Breast epithelium (tissue), 4 donors: ENCODE results near the gene ADAMTS17. TPM values are rescaled to one million over a fixed set of nuclear protein-coding genes. Genes with fewer than 3 reads are reported as not detected.

Experiments
- DNase-seq, 2 donors: peaks; one replicate each; pipeline ENCODE4 v3.0.0-alpha.2; 2019; ENCODE audit warnings: low spot score in 2 of 2
- H3K27ac ChIP-seq, 2 donors: fragments of 200-600 bp; sonication (generic) in 1 of 2; one replicate each; pipeline ENCODE4 v1.5.1; 2016 to 2019; ENCODE audit warnings: mild to moderate bottlenecking in 1 of 2
- H3K27me3 ChIP-seq, 2 donors: fragments of 200-600 bp; sonication (generic) in 1 of 2; one replicate each; pipeline versions ENCODE4 v1.5.1 to v1.6.0; 2017 to 2019; ENCODE audit warnings: control low read depth in 1 of 2, mild to moderate bottlenecking in 1 of 2
- H3K36me3 ChIP-seq: fragments of 200-600 bp; one replicate; pipeline ENCODE4 v1.5.1; 2019
- H3K4me1 ChIP-seq, 2 donors: fragments of 200-600 bp; sonication (generic); one replicate each; pipeline ENCODE4 v1.5.1; 2016 to 2019; ENCODE audit warnings: control low read depth in 1 of 2
- H3K4me3 ChIP-seq, 3 donors: fragments of 200-600 bp; sonication (generic); 1 replicate in 2 of 3; 2 replicates in 1 of 3; pipeline ENCODE4 v1.5.1; 2016 to 2019; ENCODE audit warnings: mild to moderate bottlenecking in 3 of 3, moderate library complexity in 2 of 3
- H3K9me3 ChIP-seq, 2 donors: fragments of 200-600 bp; sonication (generic) in 1 of 2; one replicate each; pipeline ENCODE4 v1.5.1; 2016 to 2019; ENCODE audit warnings: control low read depth in 1 of 2
- CTCF ChIP-seq, 3 donors: fragments of 450-650 bp; IDR thresholded peaks; one replicate each; pipeline ENCODE4 v1.5.1; 2016 to 2017; ENCODE audit warnings: antibody characterized with exemption in 3 of 3, mild to moderate bottlenecking in 3 of 3, moderate library complexity in 3 of 3
- POLR2A ChIP-seq: fragments of 450-650 bp; IDR thresholded peaks from one replicate; pipeline ENCODE4 v1.6.1; 2016; ENCODE audit warnings: antibody characterized with exemption, mild to moderate bottlenecking, moderate library complexity
- POLR2AphosphoS5 ChIP-seq, 3 donors: sonication (generic); formaldehyde crosslinking; IDR thresholded peaks; one replicate each; pipeline ENCODE4 v1.6.1; 2017; ENCODE audit warnings: antibody characterized with exemption in 3 of 3
- intact Hi-C: fragments of 100-400 bp; cut with DNase I; formaldehyde crosslinking; loops from one replicate; pipeline ENCODE4 v1.15.1; 2023; ENCODE audit warnings: low total_unique reads
- total RNA-seq, 3 donors: library from RNA; depleted of rRNA; stranded (reverse); fragments of >200 nt; gene quantifications; one replicate each; pipeline ENCODE4 v1.1.0, GENCODE V29; 2016

The ADAMTS17 gene
- total RNA-seq, 3 donors from 2014 or later, result 5.1 to 8.0 (median 5.9) TPM

- no peaks in the 10 kb centered on the region for H3K27me3 ChIP-seq
- H3K9me3 ChIP-seq, result no peaks in the 10 kb centered on the region
- DNase-seq, result no peak
- no peak overlapping the region for H3K27ac ChIP-seq
- TF ChIP-seq POLR2AphosphoS5 (IDR thresholded peaks at IDR 0.05), result no peak
- no peak for TF ChIP-seq POLR2A
- no peak for TF ChIP-seq CTCF (IDR thresholded peaks at IDR 0.05)
- H3K4me1 ChIP-seq, result no peaks in the 10 kb centered on the region
- H3K36me3 ChIP-seq, result no peaks in the 10 kb centered on the region
- H3K4me3 ChIP-seq, result no peak overlapping the region
- intact Hi-C loops, result no loop called here
Measured at GRCh38 chr15:99985878-99986277, 355.9 kb downstream of the ADAMTS17 start.

GRCh38 chr15:99984491-99985243 lies 357.1 kb downstream of the ADAMTS17 start:
- TF ChIP-seq POLR2A, result no peak
- no peak for TF ChIP-seq POLR2AphosphoS5 (IDR thresholded peaks at IDR 0.05)
- no peak for TF ChIP-seq CTCF (IDR thresholded peaks at IDR 0.05)
- H3K27ac ChIP-seq, result no peak overlapping the region

DNA sequence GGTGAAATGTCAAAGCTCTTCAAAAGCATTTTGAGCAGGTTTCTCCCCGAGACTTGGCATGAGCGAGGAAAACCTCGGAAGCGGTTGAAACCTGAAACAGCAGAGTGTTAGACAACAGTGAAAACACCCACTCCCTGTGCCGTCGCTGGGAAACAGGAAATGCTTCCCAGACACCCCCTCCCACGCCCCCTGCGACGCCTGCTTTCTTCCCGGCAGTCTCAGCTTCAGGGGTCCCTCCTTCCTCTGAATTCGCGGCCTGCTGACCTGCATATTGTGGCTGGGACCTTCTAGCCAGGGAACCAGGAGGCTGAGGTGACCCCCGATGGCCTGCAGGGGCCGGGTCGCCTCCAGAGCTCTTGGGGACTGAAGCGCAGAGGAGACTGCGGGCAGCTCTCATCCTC lies 357.9 kb downstream of the ADAMTS17 start:
- TF ChIP-seq CTCF (IDR thresholded peaks at IDR 0.05), result no peak
- no peak for TF ChIP-seq POLR2AphosphoS5 (IDR thresholded peaks at IDR 0.05)
- H3K27ac ChIP-seq, result peak overlapping the region in 1 of 2 donors; percentile 46
- no peaks in the 10 kb centered on the region for H3K27me3 ChIP-seq
- no peaks in the 10 kb centered on the region for H3K9me3 ChIP-seq
- peak overlapping the region in 1 of 3 donors; percentile 38 for H3K4me3 ChIP-seq
- no peak for DNase-seq
- intact Hi-C loops, result no loop called here
- H3K36me3 ChIP-seq, result no peaks in the 10 kb centered on the region
- H3K4me1 ChIP-seq, result no peaks in the 10 kb centered on the region

More at GRCh38 chr15:99984491-99985243, 357.1 kb downstream of the ADAMTS17 start:
- no peaks in the 10 kb centered on the region for H3K9me3 ChIP-seq
- no peaks in the 10 kb centered on the region for H3K36me3 ChIP-seq
- H3K4me3 ChIP-seq, result no peak overlapping the region
- intact Hi-C loops, result no loop called here
- no peaks in the 10 kb centered on the region for H3K27me3 ChIP-seq
- no peak for DNase-seq
- no peaks in the 10 kb centered on the region for H3K4me1 ChIP-seq

DNA sequence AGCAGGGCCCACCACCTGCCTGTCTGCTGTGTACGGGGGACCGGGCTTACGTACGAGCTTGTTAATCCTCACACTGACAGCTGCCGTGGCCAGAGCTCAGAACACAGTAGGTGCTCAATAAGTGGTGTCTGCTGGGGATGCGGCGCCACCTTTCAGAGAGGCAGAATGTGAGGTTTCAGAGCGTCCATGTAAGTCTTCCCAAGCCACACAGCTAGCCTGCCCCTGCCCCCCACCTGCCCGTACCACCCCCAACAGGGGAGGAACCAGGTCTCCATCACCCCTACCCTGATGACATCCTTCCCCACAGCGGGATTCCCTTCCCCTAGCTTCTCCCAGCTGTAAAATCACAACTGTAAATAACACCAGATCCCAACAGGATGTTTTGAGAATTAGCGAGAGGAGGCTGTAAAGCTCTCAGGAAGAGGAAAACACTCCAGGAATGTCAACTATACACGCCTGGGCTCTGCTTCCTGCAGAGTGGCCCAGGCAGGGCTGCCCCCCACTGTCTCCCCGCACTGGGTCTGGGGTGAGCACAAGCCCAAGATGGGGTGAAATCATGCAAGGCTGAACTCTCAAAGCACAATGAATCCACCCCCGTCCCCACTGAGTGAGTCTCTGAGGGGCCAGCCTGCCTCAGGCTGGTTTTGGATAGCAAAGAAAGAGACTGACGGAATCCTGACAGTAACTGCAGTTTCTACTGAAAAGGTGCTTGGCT lies 358.4 kb downstream of the ADAMTS17 start:
- Histone ChIP-seq H3K9me3 (no peaks in the 10 kb centered on the region), H3K27me3 (no peaks in the 10 kb centered on the region), H3K36me3 (no peaks in the 10 kb centered on the region), H3K4me3 (peak overlapping the region in 1 of 3 donors; percentile 38), H3K4me1 (no peaks in the 10 kb centered on the region), H3K27ac (peak overlapping the region in 1 of 2 donors; percentile 46)
- TF ChIP-seq POLR2A, result no peak
- TF ChIP-seq CTCF (IDR thresholded peaks at IDR 0.05), result no peak
- TF ChIP-seq POLR2AphosphoS5 (IDR thresholded peaks at IDR 0.05), result no peak
- no peak for DNase-seq
- intact Hi-C loops, result no loop called here

GRCh38 chr15:99982662-99983061 lies 359.1 kb downstream of the ADAMTS17 start:
- Histone ChIP-seq H3K4me3 (no peak overlapping the region), H3K27ac (no peak overlapping the region), H3K4me1 (no peaks in the 10 kb centered on the region), H3K9me3 (no peaks in the 10 kb centered on the region), H3K27me3 (no peaks in the 10 kb centered on the region), H3K36me3 (no peaks in the 10 kb centered on the region)
- no peak for TF ChIP-seq POLR2AphosphoS5 (IDR thresholded peaks at IDR 0.05)
- no peak for TF ChIP-seq CTCF (IDR thresholded peaks at IDR 0.05)
- TF ChIP-seq POLR2A, result no peak
- intact Hi-C loops, result no loop called here
- no peak for DNase-seq
